ENCODE measurements around the gene RHBDF2.

RHBDF2 gene

DNA sequence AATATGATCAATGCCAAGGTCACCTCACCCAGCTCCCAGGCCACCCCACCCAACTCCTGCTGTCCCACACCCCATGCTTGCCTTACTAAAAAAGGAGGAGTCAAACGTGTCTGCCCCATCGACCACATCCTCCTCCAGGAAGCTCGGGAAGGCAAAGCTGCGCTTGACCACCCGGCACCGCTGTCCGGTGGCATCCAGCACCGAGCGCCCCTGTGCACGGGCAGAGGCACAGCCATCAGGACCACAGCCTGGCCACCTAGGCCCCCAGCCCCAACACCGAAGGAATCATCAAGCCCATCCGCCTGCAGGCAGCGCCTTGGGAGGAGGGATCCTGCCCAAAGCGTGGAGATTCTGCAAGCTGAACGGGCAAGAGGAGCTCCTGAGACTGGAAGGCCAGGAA lies 23.6 kb downstream of the RHBDF2 start:
- no peak for DNase-seq

GRCh38 chr17:76476736-76477135 lies 24.5 kb downstream of the RHBDF2 start:
- DNase-seq: no peak

DNA sequence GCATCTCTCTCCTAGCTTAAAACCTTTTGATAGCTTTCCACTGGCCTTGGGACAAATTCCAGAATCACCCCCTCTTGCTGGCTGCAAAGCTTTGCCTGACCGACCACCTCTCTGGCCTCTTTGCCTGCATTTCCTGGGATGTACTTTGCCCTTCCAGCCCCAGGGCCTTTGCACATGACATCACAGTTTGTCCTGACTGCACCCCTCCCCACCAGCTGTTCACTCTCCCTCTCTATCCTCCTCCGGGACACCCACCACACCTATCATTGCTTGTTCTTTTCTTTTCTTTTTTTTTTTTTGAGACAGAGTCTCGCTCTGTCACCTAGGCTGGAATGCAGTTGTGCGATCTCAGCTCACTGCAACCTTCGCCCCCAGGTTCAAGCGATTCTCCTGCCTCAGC lies 25.9 kb downstream of the RHBDF2 start:
- DNase-seq: no peak

DNA sequence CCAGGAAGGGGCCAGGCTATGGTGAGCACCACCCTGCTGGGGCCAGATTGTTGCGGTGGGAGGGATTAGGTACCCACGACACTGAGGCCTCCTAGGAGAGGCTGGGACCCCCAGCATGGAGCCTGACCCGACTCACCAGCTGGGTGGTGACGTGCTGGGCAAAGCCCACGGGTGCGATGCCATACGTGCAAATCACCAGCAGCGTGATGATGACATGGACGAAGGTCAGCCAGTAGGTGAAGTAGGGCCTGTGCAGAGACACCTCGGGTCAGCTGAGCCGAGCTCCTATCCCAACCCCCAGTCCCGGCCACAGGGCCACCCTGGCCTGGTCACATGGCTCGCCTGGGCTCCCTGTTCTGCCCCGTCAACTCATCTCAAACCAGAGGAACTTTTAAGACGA lies 26.3 kb downstream of the RHBDF2 start:
- DNase-seq: no peak

- no peak for DNase-seq
Observed at GRCh38 chr17:76474238-76474637, 27.0 kb downstream of the RHBDF2 start.

DNA sequence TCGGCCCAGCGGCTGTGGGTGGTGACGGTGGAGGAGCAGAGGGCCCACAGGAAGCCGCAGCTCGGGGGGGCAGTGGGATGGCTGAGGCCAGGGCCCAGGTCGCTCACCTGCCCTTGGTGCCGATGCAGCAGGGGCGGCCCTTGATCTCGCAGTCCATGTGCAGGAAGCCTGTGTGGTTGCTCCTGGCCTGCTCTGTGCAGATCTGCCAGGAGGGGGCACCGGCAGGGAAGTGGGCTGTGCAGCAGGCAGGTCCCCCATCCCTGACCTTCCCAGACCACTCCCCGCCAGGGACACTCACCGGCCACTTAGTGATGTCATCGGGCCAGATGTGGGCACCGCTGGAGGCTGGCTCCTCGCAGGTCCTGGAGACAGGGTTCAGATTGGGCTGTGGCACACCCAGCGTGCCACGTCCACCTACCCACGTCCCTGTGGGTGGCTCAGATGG lies 27.7 kb downstream of the RHBDF2 start:
- no peak for DNase-seq

GRCh38 chr17:76472726-76473125 lies 28.5 kb downstream of the RHBDF2 start:
- no peak for DNase-seq

DNA sequence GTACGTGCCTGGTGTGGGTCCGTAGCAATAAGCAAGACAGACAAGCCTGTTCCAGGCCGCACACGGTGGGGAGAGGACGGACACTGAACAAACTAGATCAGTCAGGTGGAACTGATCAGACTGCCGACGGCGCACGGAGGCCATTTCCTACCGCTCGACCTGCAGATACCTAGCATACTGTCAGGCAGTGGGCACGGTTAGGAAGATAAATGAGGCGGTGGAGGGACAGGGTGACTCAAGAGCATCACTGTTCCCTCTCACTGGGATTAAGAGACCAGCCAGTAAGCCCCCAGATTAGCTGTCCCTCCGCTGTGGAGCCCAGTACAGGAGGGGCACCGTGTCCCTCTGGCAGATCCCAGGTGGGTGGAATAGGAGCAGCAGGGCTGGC lies 29.0 kb downstream of the RHBDF2 start:
- DNase-seq: no peak

DNA sequence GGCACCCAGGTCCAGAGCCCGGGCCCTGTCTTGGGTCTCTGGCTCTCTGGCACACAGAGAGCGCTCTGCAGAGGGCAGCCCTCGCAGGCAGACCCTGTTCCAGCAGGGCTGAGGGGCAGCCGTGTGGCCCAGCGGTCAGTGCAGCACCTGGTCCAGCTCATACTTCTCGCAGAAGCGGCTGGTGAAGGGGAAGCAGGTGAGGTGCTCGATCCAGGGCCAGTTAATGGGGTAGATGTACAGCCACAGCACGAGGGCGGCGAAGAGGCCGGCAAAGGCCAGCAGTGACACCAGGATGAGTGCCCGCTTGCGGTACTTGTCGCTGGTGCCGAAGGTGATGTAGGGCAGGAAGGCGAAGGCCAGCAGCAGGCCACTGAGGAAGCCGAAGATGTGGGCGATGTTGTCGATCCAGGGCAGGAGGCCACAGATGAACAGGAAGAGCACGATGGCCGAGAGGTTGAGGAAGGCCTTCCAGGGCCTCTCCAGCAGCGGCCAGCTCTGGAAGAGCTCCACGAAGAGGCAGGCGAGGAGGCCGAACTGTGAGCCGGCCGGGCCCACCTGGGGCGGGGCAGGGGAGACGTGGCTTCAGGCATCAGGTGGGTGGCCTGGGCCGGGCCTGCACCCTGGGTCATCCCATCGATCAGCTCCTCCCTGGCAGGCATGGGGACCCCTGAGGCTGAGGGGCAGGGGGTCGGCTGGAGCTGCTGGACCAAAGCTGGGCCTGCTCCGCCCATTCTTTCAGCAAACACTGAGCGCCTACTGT lies 29.5 kb downstream of the RHBDF2 start:
- DNase-seq: no peak

GRCh38 chr17:76469991-76470739 lies 31.1 kb downstream of the RHBDF2 start:
- no peak for DNase-seq

DNA sequence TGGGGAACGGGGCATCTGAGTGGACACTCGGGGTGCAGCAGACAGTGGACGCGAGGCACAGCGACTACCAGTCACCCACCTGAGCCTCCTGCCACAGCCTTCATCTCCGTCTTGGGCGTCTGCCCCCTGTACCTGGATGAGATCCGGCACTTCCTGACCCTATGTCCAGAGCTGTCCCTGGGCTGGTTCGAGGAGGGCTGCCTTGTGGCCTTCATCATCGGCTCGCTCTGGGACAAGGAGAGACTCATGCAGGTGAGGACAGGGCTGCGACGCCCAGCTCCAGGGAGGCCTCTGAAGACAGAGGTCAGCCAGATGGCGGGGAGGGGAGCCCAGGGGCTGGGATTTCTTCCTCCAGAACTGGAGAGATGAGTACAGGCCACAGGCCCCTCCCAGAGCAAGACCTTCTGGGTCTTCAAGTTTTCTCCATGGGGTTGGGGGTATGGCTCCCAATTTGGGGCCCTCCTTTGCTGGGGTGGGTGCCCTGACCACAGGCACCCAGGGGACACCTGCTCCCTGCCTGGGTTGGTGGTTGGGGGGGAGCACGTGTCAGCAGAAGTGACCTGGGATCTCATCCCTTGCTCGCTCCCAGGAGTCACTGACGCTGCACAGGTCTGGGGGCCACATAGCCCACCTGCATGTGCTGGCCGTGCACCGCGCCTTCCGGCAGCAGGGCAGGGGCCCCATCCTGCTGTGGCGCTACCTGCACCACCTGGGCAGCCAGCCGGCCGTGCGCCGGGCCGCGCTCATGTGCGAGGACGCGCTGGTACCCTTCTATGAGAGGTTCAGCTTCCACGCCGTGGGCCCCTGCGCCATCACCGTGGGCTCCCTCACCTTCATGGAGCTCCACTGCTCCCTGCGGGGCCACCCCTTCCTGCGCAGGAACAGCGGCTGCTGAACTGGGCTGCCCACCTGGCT lies 31.9 kb downstream of the RHBDF2 start:
- DNase-seq: no peak

DNA sequence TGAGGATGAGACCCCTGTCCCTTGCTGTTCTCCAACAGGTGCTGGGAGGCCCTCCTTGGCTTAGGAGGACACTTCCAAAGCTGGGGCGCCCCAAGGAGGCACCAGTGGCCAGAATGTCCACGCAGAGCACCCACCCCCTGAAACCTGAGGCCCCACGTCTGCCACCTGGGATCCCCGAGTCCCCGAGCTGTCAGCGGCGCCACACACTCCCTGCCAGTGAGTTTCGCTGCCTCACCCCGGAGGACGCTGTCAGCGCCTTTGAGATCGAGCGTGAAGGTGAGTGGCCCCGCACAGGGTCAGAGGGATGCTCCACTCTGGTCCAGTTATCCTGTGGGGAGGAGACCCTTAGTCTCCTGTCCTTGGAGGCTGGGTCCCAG lies 32.6 kb downstream of the RHBDF2 start:
- no peak for DNase-seq

DNA sequence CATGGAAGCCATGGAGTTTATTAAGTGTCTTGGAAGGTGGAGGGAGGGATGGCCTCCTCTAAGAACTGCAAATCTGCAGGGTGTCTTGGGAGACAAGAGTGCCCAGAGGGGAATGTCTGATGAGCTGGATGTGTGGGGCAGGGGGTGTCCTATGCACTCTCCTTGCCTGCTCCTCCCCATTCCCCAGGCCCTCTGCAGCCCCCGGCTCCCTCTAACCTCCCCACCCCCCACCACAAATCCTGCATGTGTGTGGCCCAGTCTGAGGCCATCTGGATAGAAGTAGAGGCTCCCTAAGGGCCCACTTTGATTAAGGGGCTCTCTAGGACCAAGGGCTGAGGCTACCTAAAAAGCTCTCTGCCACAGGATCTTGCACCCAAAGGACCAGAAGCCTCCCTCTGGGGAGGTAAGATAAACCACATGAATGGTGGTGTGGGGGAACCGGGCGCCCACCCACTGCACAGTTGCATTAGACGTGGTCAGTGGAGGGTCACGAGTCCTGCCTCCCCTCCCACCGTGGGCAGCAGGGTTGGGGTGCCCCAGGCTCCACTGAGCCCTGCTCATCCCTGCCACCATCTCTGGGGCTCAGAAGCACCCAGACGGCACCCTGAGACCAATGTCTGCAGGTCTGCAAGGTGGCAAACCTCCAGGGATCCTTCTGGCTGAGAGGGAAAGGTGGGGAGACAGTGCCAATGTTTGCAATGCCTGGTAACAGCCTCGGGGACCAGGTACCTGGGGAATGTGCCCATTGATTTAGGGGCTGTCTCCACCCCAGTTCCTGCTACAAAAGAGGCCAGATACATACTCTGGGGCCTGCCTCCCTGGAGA lies 33.2 kb downstream of the RHBDF2 start:
- DNase-seq: no peak

DNA sequence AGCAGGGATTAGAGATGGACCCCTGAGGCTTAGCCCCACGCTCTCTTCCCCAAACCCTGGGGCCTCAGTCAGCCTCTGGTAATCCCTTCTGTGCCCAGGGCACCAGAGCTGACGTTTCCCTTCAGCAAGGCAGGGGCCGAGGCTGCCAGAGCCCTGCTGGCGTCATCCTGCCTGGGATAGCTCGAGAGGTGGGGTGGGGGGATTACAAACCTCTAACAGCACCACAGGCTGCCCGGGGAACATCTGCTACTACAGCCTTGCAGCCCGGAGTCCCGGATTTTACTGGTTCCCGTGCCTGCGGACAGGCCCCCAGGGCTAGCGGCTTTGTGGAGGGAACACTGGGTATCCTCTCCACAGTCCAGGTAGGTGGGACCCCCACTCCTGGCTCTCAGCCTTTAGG lies 33.9 kb downstream of the RHBDF2 start, which contains the start of gene AANAT:
TSS of gene AANAT (plus strand) at position 238 of the 400 bp plus-strand sequence. CDS start 1,144 bp downstream, outside the sequence.
- DNase-seq: no peak

- DNase-seq: no peak
Observed at GRCh38 chr17:76466775-76467130, 34.5 kb downstream of the RHBDF2 start.

DNA sequence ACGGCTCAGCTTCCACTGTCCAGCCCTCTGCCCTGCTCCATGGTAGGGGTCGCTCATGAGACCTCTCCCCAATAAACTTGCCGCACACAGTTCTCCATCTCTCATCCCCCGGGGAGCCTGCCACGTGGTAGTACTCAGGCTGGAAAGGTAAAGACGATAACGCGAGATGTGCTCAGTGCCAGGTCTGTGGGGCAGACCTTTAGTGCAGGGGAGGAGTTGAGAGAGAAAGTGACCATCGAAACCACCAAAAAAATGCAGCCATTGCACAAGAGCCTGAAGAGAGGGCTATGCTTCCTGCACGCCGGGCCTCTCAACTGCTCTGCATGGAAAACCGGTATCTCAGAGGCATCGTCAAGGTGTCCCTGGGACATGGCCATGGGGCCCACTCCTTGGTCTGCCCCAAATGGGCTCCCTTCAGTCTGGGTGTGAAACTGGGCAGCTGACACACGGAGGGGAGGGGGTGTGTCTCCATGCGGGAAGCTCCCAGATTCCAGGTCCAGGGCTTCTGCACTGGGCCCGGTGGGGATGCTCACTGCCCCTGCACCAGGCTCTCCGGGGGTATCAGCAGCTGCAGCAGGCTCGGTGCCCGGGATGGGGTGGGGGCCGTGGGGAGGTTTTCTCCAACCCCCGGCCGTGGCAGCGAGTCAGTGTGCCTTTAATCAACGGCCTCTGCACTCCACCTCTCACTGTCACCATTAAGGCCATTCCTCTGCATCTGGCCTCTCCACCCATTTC lies 38.5 kb downstream of the RHBDF2 start:
- no peak for DNase-seq

DNA sequence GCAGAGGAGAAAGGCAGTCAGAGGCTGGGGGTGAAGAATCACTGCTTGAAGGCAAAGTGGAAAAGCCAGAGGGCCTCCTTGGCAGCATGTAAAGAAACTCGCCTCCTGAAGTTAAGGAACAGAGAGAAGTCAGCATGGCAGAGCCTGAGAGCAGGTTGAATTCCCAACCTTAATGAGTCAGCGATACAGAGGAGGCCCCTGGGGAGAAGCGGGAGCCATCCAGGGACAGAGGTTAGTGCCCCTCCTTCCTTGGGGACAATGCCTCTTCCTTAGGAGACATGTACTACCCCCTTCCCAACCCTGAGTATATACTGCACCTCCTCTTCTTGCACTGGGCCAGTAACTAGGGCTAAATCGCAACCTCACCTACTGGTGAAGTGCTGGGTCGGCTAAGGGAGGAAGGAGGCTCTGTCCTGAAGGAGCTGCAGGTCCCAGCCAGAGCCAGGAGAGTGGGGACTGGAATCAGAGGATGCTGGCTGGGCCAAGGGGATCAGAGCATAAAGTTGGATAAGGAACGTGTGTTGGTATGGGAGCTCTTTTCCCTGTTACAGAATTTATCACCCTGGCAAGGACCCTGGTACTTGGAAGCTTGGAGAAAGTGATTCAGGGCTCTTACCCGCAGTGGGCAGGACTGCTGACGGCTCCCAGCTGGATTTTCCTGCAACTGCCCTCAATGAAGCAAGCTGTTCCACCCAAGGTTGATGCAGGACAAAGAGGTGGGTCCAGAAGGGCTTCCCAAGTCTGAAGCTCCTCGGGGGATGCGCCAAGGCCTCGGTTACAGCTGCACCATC lies 39.3 kb downstream of the RHBDF2 start:
- DNase-seq: no peak

DNA sequence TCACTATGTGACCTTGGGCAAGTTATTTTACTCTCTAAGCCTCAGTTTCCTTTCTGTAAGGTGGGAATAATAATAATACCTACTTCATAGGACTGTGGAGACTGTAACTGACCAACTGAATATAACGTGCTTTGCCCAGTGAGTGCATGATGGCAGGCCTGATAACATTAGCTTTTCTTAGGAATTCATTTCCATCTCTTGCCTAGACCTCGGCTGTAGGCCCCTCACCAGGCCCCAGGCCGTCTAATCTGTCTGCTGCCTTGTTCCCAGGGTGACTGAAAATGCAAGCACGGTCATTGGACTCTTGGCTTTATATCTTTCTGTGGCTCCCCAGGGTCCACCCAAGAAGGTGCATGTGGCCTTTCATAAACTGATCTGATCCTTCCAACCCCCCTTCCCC lies 41.5 kb downstream of the RHBDF2 start:
- DNase-seq: no peak

GRCh38 chr17:76458580-76459490 lies 42.4 kb downstream of the RHBDF2 start:
- no peak for DNase-seq

DNA sequence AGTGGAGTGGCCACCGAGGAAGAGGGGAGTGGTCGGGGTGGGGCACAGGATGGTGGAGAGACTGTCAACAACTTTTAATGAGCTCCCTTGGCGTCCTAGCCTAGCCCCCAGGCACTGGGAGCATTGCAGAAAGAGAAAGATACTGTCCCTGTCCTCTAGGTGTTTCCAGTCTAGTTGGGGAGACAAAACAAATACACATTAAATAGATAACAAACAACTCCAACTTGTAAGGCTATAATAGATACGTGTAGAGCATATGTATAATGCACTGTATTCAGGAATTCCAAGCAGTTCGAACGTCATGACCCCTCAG lies 47.8 kb downstream of the RHBDF2 start:
- DNase-seq: no peak
